Endothelial cell of umbilical vein (primary cell): ENCODE results near the gene INPP4B. TPM values are rescaled to one million over a fixed set of nuclear protein-coding genes. Genes with fewer than 3 reads are reported as not detected.

Source experiments
- BruUV-seq: library from RNA; stranded (reverse); fragments of 400-500 nt; replicated peaks from 2 replicates; lab custom pipeline; 2021; lab: Mats Ljungman, UMichigan
- CTCF ChIA-PET: fragments of 300-600, 350-600 bp; sonication (Branson Sonifier 250); formaldehyde crosslinking; loops from one replicate; lab custom pipeline; 2021; ENCODE audit warnings: antibody characterized with exemption, inconsistent platforms; lab: Charles Lee
- POLR2A ChIA-PET: fragments of 300-600, 350-600 bp; sonication (Branson Sonifier 250); formaldehyde crosslinking; loops from one replicate; lab custom pipeline; 2021; ENCODE audit warnings: antibody characterized with exemption, inconsistent platforms; lab: Charles Lee
- DNase-seq: peaks from one replicate; pipeline ENCODE4 v3.0.0-alpha.2; 2011; ENCODE audit warnings: low read depth, low spot score
- FAIRE-seq: peaks from 2 replicates; lab custom pipeline; 2011; peaks lifted over from hg19 to GRCh38; lab: Jason Lieb, UNC
- H2AFZ ChIP-seq: 2 replicates; pipeline ENCODE4 v1.6.0; 2012; ENCODE audit warnings: low read depth, low read length, control low read depth, inconsistent platforms
- H3K27ac ChIP-seq: 2 replicates; pipeline ENCODE4 v1.5.1; 2011; ENCODE audit warnings: low read depth, mild to moderate bottlenecking, control low read depth, low read length, moderate library complexity; ENCODE audit not compliant: insufficient read depth
- H3K27me3 ChIP-seq, 2 experiments: 2 replicates each; pipeline versions ENCODE4 v1.6.0 to v1.6.1; 2011; ENCODE audit warnings: low read length in 2 of 2, mixed read lengths in 1 of 2; ENCODE audit not compliant: control insufficient read depth in 2 of 2, insufficient read depth in 2 of 2
- H3K36me3 ChIP-seq, 2 experiments: 2 replicates in 1 of 2; 3 replicates in 1 of 2; pipeline ENCODE4 v1.5.1; 2011; ENCODE audit warnings: low read length in 2 of 2, mild to moderate bottlenecking in 1 of 2, moderate library complexity in 1 of 2; ENCODE audit not compliant: control insufficient read depth in 2 of 2, insufficient read depth in 2 of 2; ENCODE audit errors: extremely low read depth in 1 of 2
- H3K4me1 ChIP-seq: 3 replicates; pipeline ENCODE4 v1.5.1; 2011; ENCODE audit warnings: mild to moderate bottlenecking, low read length; ENCODE audit not compliant: control insufficient read depth, insufficient read depth; ENCODE audit errors: extremely low read depth
- H3K4me2 ChIP-seq: 2 replicates; pipeline ENCODE4 v1.6.1; 2011; ENCODE audit warnings: low read length, control low read depth, mixed read lengths; ENCODE audit not compliant: insufficient read depth
- H3K4me3 ChIP-seq, 3 experiments: fragments of 200-600 bp in 1 of 3; sonication (generic), shearing (Covaris generic) in 1 of 3; replicated peaks in 1 of 3; 2 replicates each; pipeline ENCODE4 v1.5.1; 2011 to 2016; ENCODE audit warnings: control low read depth in 3 of 3, low read length in 3 of 3, mild to moderate bottlenecking in 2 of 3, inconsistent platforms in 1 of 3, low read depth in 1 of 3, moderate library complexity in 1 of 3; ENCODE audit not compliant: insufficient read depth in 1 of 3
- H3K79me2 ChIP-seq: 2 replicates; pipeline ENCODE4 v1.6.0; 2012; ENCODE audit warnings: low read length, inconsistent platforms; ENCODE audit not compliant: control insufficient read depth, insufficient read depth
- H3K9ac ChIP-seq: replicated peaks from 2 replicates; pipeline ENCODE3; 2011; ENCODE audit warnings: low read length, control low read depth; ENCODE audit not compliant: insufficient read depth; ENCODE audit errors: extremely low read depth
- H3K9me1 ChIP-seq: replicated peaks from 3 replicates; pipeline ENCODE4 v1.6.0; 2011; ENCODE audit warnings: mild to moderate bottlenecking, low read length; ENCODE audit not compliant: control insufficient read depth, insufficient read depth; ENCODE audit errors: extremely low read depth
- H3K9me3 ChIP-seq: replicated peaks from 2 replicates; pipeline ENCODE4 v1.5.1; 2012; ENCODE audit warnings: low read length, inconsistent platforms; ENCODE audit not compliant: control insufficient read depth, insufficient read depth
- H4K20me1 ChIP-seq: replicated peaks from 2 replicates; pipeline ENCODE3; 2011; ENCODE audit warnings: mild to moderate bottlenecking, low read length; ENCODE audit not compliant: control insufficient read depth, insufficient read depth; ENCODE audit errors: extremely low read depth
- FOS ChIP-seq: IDR thresholded peaks from 2 replicates; pipeline ENCODE4 v1.6.1; 2011; ENCODE audit warnings: mild to moderate bottlenecking, low read length, moderate library complexity, borderline replicate concordance; ENCODE audit not compliant: insufficient read depth
- GATA2 ChIP-seq: IDR thresholded peaks from 2 replicates; pipeline ENCODE4 v1.7.0; 2011; ENCODE audit warnings: low read depth, mild to moderate bottlenecking, moderate library complexity, mixed read lengths, low read length; ENCODE audit not compliant: insufficient read length, insufficient read depth
- JUN ChIP-seq: IDR thresholded peaks from 2 replicates; pipeline ENCODE4 v1.6.1; 2011; ENCODE audit warnings: borderline replicate concordance, low read depth; ENCODE audit not compliant: insufficient read length, insufficient read depth
- MYC ChIP-seq: IDR thresholded peaks from one replicate; pipeline ENCODE4 v1.6.1; 2011; ENCODE audit warnings: mild to moderate bottlenecking, low read depth, low read length
- POLR2AphosphoS5 ChIP-seq: IDR thresholded peaks from 2 replicates; pipeline ENCODE4 v1.6.1; 2012; ENCODE audit warnings: low read depth, mild to moderate bottlenecking, control low read depth, low read length, moderate library complexity; ENCODE audit not compliant: insufficient read depth
- dilution Hi-C: fragments of 300-500 bp; cut with MboI; formaldehyde crosslinking; loops from one replicate; pipeline ENCODE4 v1.15.0; 2019; ENCODE audit warnings: low sequenced_read_pairs; ENCODE audit not compliant: extremely low pct_ligation_motif_present
- intact Hi-C: fragments of 100-400 bp; cut with micrococcal nuclease; formaldehyde crosslinking; loops from one replicate; pipeline ENCODE4 v1.10.0; 2022
- polyA plus RNA-seq, 4 experiments: library from polyadenylated mRNA; depleted of rRNA in 3 of 4; stranded (reverse) in 3 of 4; unstranded in 1 of 4; fragments of >200 nt; gene quantifications; 2 replicates each; pipeline versions ENCODE4 v1.2.1 to v1.2.3, GENCODE V29; 2011 to 2012; ENCODE audit warnings: missing spikeins in 1 of 4
- total RNA-seq: library from RNA; stranded (reverse); gene quantifications from 2 replicates; pipeline ENCODE4 v1.2.3, GENCODE V29; 2021
- TF ChIP-seq, protein P1 (sequence below): IDR thresholded peaks from 2 replicates; pipeline ENCODE4 v1.6.1; 2011; ENCODE audit not compliant: insufficient read depth, insufficient read length
- TF ChIP-seq, protein P2 (sequence below), 2 donors: IDR thresholded peaks; 1 replicate in 1 of 2; 2 replicates in 1 of 2; pipeline ENCODE4 v1.5.1; 2011; ENCODE audit warnings: low read length in 2 of 2, mild to moderate bottlenecking in 2 of 2, moderate library complexity in 2 of 2, control low read depth in 1 of 2, inconsistent platforms in 1 of 2, low read depth in 1 of 2; ENCODE audit not compliant: insufficient read depth in 1 of 2; ENCODE audit errors: extremely low read depth in 1 of 2

Gene INPP4B
- total and polyA plus RNA-seq, 2 donors (not counting 3 experiments of a cell fraction or from before 2014, with no cell fraction given) = 0.41 to 3.1 TPM

- H3K36me3 ChIP-seq = no peaks in the 10 kb centered on the region
- H3K27me3 ChIP-seq = no peaks in the 10 kb centered on the region
- H3K4me2 ChIP-seq = no peak overlapping the region
- BruUV-seq = no TSS peak
- no peak overlapping the region for H3K4me3 ChIP-seq
- TF ChIP-seq FOS (no peak), MYC (no peak), POLR2AphosphoS5 (no peak), GATA2 (no peak), JUN (no peak)
- TF ChIP-seq, protein P1, sequence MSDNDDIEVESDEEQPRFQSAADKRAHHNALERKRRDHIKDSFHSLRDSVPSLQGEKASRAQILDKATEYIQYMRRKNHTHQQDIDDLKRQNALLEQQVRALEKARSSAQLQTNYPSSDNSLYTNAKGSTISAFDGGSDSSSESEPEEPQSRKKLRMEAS = no peak
- TF ChIP-seq, protein P2, sequence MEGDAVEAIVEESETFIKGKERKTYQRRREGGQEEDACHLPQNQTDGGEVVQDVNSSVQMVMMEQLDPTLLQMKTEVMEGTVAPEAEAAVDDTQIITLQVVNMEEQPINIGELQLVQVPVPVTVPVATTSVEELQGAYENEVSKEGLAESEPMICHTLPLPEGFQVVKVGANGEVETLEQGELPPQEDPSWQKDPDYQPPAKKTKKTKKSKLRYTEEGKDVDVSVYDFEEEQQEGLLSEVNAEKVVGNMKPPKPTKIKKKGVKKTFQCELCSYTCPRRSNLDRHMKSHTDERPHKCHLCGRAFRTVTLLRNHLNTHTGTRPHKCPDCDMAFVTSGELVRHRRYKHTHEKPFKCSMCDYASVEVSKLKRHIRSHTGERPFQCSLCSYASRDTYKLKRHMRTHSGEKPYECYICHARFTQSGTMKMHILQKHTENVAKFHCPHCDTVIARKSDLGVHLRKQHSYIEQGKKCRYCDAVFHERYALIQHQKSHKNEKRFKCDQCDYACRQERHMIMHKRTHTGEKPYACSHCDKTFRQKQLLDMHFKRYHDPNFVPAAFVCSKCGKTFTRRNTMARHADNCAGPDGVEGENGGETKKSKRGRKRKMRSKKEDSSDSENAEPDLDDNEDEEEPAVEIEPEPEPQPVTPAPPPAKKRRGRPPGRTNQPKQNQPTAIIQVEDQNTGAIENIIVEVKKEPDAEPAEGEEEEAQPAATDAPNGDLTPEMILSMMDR (IDR thresholded peaks at IDR 0.05; ENCODE audit: extremely low read depth in 1 of 2, insufficient read depth in 1 of 2, low read depth in 1 of 2, low read length in 2 of 2) = no peak
- ChIA-PET CTCF (no interaction called here), POLR2A (no interaction called here)
- no peak overlapping the region for H3K27ac ChIP-seq
- H3K9me3 ChIP-seq = no peaks in the 10 kb centered on the region
- H2AFZ ChIP-seq = no peak overlapping the region
- H3K79me2 ChIP-seq = no peaks in the 10 kb centered on the region
- no peak for DNase-seq
- H3K9me1 ChIP-seq = no peaks in the 10 kb centered on the region
- H3K4me1 ChIP-seq = no peaks in the 10 kb centered on the region
- intact Hi-C loops (no loop called here), dilution Hi-C loops (no loop called here)
- H4K20me1 ChIP-seq = no peaks in the 10 kb centered on the region
- no peak overlapping the region for H3K9ac ChIP-seq
- FAIRE-seq = no peak
Measured at GRCh38 chr4:142238589-142238988, 607.5 kb downstream of the INPP4B start.
